Measurements from ENCODE around the gene LTB.

Gene LTB

DNA sequence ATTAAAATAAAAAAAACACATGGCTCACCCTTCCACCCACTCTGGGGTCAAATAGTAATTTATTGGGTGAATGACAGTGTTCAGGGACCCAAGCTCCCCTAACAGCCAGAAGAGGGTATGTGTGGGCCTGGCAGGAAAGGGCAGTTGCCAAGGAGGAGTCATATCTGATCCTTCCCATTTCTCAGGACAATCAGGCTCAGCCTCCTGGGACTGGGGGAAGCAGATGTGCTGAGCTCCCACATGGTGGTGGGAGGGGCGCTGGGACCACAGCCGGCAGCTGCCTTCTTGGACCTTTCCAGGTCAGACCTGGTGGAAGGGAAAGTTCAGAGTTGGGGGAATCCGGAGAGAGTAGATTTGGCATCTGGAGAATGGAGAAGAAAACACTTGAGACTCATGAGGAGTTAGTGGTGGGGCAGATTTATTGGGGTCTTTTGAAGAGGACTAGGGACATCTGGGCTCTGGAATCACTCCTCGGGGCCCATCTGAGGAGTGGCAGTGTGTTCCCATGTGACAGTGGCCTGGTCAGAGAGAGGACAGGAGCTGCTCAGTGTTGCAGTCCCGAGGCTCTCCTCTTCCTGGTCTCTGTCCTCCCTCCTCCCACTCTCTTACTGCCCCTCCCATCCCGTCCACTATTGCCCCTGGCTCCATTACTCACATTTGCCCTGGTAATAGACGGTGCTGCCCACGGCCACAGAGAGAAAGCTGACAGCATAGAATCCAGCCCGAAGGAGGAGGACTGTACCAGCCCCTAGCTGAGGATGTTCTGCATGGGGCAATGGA, 6.8 kb upstream of the LTB start:
- Histone ChIP-seq H3K4me3 (replicated peaks; ENCODE audit: insufficient read depth, low read length) (no peak overlapping the region), H3K27me3 (ENCODE audit: insufficient read depth, poor library complexity, severe bottlenecking) (no peaks in the 10 kb centered on the region), H3K27ac (replicated peaks) (peak overlapping the region; percentile 98)
- DNase-seq (ENCODE audit: low read depth in 1 of 2, low spot score in 1 of 2) = peak in 1 of 2 experiments; percentile 26
- TF ChIP-seq GABPA (IDR thresholded peaks at IDR 0.05; ENCODE audit: low read depth) = no peak

DNA sequence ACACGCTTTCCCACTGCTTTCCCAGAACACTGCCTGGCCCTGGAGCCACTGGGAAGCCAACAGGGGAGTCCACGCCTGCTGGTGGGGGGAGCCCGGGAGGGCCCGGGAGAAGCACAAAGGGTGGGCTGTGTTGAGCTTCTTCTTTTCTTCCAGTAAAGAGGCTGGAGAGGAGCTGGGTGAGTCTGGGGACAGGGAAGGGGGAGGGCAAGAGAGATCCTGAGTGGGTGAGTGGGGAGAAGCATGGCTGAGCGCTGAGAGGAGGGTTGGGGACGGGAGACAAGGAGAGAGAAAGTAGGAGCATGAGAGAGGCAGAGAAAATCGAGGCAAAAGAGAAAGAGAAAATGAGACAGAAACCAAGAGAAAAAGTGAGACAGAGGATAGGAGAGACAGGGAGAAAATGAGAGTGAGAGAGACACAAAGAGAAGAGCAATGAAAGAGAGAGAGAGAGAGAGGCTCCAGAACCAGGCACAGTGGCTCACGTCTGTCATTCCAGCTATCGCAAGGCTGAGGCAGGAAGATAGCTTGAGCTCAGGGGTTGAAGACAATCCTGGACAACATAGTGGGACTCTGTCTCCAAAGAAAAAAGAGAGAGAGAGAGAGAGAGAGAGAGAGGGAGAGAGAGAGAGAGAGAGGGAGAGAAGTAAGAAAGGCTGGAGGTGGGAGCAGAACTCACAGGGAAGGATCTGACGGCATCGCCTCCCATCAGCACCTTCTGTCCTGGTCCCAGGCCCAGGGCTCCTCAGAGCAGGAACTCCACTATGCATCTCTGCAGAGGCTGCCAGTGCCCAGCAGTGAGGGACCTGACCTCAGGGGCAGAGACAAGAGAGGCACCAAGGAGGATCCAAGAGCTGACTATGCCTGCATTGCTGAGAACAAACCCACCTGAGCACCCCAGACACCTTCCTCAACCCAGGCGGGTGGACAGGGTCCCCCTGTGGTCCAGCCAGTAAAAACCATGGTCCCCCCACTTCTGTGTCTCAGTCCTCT, 5.9 kb upstream of the LTB start:
- TF ChIP-seq SPI1 (IDR thresholded peaks at IDR 0.05; ENCODE audit: borderline replicate concordance, low read depth) (no peak), POLR2AphosphoS5 (IDR thresholded peaks at IDR 0.05; ENCODE audit: low read depth) (peak; percentile 10; the same call in 1 of the 2 replicates), GABPA (IDR thresholded peaks at IDR 0.05; ENCODE audit: low read depth) (no peak)
- TF ChIP-seq, protein P1, sequence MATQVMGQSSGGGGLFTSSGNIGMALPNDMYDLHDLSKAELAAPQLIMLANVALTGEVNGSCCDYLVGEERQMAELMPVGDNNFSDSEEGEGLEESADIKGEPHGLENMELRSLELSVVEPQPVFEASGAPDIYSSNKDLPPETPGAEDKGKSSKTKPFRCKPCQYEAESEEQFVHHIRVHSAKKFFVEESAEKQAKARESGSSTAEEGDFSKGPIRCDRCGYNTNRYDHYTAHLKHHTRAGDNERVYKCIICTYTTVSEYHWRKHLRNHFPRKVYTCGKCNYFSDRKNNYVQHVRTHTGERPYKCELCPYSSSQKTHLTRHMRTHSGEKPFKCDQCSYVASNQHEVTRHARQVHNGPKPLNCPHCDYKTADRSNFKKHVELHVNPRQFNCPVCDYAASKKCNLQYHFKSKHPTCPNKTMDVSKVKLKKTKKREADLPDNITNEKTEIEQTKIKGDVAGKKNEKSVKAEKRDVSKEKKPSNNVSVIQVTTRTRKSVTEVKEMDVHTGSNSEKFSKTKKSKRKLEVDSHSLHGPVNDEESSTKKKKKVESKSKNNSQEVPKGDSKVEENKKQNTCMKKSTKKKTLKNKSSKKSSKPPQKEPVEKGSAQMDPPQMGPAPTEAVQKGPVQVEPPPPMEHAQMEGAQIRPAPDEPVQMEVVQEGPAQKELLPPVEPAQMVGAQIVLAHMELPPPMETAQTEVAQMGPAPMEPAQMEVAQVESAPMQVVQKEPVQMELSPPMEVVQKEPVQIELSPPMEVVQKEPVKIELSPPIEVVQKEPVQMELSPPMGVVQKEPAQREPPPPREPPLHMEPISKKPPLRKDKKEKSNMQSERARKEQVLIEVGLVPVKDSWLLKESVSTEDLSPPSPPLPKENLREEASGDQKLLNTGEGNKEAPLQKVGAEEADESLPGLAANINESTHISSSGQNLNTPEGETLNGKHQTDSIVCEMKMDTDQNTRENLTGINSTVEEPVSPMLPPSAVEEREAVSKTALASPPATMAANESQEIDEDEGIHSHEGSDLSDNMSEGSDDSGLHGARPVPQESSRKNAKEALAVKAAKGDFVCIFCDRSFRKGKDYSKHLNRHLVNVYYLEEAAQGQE (IDR thresholded peaks at IDR 0.05; ENCODE audit: insufficient replicate concordance, low read depth) = no peak
- TF ChIP-seq, protein P2, sequence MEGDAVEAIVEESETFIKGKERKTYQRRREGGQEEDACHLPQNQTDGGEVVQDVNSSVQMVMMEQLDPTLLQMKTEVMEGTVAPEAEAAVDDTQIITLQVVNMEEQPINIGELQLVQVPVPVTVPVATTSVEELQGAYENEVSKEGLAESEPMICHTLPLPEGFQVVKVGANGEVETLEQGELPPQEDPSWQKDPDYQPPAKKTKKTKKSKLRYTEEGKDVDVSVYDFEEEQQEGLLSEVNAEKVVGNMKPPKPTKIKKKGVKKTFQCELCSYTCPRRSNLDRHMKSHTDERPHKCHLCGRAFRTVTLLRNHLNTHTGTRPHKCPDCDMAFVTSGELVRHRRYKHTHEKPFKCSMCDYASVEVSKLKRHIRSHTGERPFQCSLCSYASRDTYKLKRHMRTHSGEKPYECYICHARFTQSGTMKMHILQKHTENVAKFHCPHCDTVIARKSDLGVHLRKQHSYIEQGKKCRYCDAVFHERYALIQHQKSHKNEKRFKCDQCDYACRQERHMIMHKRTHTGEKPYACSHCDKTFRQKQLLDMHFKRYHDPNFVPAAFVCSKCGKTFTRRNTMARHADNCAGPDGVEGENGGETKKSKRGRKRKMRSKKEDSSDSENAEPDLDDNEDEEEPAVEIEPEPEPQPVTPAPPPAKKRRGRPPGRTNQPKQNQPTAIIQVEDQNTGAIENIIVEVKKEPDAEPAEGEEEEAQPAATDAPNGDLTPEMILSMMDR (IDR thresholded peaks at IDR 0.05; ENCODE audit: insufficient read depth, low read length) = no peak
- peak in 1 of 2 experiments; percentile 32 for DNase-seq (ENCODE audit: low read depth in 1 of 2, low spot score in 1 of 2)
- Histone ChIP-seq H3K4me3 (replicated peaks; ENCODE audit: insufficient read depth, low read length) (peak overlapping the region; percentile 60), H3K27me3 (ENCODE audit: insufficient read depth, poor library complexity, severe bottlenecking) (no peaks in the 10 kb centered on the region), H3K27ac (replicated peaks) (peak overlapping the region; percentile 98)

DNA sequence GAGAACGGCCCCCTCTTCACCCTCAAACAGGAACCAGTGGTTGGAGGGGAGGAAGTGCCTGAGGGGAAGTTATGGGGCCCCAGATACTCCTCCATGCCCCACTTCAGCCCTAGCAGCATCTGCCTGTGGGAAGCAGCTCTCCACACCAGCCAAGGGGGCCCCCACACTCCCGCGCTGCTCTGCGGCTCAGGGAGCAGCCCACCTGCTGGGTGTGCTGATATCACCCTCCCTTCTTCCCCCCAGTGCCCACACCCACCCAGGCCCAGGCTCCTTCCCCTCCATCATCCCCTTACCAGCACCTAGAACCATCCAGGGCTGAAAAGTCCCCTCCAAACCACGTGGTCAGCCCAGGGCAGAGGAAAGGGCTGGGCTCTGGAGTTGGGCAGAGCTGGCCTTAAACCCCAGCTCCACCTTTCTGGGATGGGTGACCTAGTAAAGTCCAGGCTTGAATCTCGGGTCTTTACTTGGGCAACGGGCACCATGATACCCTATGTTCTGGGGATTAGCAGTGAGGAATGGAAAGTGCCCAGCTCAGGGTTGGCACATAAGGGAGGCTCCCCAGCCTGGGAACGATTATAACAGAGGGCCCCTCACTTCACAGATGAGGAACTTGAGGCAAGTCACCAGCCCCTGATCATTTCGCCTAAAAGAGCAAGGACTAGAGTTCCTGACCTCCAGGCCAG, 4.5 kb upstream of the LTB start:
- peak overlapping the region; percentile 60 for H3K4me3 ChIP-seq (replicated peaks; ENCODE audit: insufficient read depth, low read length)
- H3K27me3 ChIP-seq (ENCODE audit: insufficient read depth, poor library complexity, severe bottlenecking) = no peaks in the 10 kb centered on the region
- TF ChIP-seq, protein P2 (IDR thresholded peaks at IDR 0.05; ENCODE audit: insufficient read depth, low read length) = no peak
- TF ChIP-seq GABPA (IDR thresholded peaks at IDR 0.05; ENCODE audit: low read depth) (peak; percentile 71), POLR2AphosphoS5 (IDR thresholded peaks at IDR 0.05; ENCODE audit: low read depth) (peak; percentile 92), SPI1 (IDR thresholded peaks at IDR 0.05; ENCODE audit: borderline replicate concordance, low read depth) (peak; percentile 99)
- TF ChIP-seq, protein P1 (IDR thresholded peaks at IDR 0.05; ENCODE audit: insufficient replicate concordance, low read depth) = peak; percentile 28
- peak overlapping the region; percentile 98 for H3K27ac ChIP-seq (replicated peaks)
- DNase-seq (ENCODE audit: low read depth in 1 of 2, low spot score in 1 of 2) = peak; percentile 95 to 97
